NCI-H69 (cell line): ENCODE measurements around the gene SLC25A23.
"Not testable (repeated sequence)": the region's sequence is repeated elsewhere in the genome, so short reads cannot be mapped to it uniquely, and the experiment has no call there.

ENCODE experiments used
- DNase-seq: peaks from one replicate; lab custom pipeline; 2025; lab: John Stamatoyannopoulos, UW

Gene SLC25A23

DNA sequence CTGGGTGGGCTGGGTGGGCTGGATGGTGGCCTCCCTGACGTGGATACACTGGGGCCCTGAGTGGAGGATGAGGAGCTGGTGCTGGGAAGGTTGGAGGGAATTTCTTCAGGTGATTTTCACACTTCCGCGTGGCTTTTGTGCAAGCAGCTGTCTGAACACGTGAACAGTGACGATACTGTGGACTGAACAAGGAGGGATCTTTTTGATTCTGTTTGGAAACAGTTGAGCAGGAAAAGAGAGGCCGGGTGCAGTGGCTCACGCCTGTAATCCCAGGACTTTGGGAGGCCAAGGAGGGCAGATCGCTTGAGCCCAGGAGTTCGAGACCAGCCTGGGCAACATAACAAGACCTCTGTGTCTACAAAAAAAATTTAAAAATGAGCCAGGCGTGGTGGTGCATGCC is 57.5 kb downstream of the SLC25A23 start:
- no peak for DNase-seq

DNA sequence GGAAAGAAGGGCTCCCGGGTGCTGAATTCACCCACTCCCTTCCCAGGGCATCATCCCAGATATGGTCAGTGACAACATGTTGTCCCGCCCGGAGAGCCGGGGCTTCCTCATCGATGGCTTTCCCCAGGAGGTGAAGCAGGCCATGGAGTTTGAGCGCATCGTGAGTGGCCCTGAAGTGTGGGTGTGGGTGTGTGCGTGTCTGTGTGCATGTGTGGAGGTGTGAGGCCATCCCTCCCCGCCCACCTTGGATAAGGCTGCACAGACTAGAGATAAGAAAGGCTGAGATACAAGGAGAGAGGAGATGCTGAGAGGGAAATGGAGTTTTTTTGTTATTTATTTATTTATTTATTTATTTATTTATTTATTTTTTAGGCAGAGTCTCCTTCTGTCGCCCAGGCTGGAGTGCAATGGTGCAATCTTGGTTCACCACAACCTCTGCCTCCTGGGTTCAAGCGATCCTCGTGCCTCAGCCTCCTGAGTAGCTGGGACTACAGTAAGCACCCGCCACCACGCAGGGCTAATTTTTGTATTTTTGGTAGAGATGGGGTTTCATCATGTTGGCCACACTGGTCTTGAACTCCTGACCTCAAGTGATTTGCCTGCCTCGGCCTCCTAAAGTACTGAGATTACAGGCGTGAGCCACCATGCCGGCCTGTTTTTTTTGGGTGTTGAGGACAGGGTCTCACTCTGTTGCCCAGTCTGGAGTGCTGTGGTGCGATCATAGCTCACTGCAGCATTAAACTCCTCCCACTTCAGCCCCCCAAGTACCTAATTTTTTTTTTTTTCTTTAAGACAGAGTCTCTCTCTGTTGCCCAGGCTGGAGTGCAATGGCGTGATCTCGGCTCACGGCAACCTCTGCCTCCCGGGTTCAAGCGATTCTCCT is 59.3 kb downstream of the SLC25A23 start:
- DNase-seq = not testable (repeated sequence)

DNA sequence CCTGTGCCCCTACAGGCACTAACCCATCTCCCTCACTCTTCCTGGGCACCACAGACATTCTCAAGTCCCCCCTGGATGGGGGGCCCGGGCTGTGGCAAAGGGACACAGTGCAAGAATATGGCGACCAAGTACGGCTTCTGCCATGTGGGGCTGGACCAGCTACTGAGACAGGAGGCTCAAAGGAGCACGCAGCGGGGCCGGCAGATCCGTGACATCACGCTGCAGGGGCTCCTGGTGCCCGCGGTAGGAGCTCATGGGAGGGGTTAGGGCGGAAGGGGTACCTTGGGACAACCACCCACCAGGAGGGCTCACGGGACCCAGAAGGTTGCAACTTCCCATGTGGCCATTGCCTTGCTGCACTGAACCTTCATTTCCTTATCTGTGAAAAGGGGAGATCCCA is 63.3 kb downstream of the SLC25A23 start:
- no peak for DNase-seq

DNA sequence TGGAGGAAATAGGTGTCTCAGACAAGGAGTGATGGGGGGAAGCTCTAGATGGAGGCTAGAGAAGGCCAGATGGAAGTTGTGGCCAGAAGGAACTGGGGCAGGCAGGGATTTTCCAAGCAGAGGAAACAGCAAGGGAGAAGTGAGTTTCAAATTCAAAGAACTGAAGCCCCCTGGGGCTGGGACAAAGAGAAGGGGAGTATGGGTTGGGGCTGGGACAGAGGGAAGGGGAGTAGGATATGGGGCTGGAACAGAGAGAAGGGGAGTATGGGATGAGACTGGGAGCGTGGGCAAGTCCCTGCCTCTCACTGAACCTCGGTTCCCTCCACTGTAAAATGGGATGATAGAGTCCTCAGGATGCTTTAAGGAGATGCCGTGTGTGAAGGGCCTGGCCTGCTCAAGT is 64.8 kb downstream of the SLC25A23 start:
- DNase-seq = no peak

DNA sequence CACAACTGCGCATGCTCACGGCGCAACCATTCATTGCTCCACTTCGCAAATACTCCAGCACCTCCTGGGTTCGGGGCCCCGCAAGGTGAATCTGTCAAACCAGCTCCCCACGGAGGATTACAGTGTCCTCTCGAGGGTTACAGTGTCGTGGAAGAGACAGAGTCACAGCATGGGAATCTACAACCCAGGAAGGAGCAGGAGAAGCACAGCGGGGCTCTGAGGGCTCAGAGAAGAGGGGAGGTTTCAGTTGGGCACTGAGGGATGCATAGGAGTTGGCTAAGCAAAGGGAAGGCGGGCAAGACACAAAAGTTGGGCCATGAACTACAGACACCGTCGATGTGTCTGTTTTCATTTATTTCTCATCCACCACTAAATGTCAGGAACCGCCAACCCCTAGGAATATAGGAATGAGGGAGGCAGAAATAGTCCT is 65.6 kb downstream of the SLC25A23 start:
- no peak for DNase-seq

DNA sequence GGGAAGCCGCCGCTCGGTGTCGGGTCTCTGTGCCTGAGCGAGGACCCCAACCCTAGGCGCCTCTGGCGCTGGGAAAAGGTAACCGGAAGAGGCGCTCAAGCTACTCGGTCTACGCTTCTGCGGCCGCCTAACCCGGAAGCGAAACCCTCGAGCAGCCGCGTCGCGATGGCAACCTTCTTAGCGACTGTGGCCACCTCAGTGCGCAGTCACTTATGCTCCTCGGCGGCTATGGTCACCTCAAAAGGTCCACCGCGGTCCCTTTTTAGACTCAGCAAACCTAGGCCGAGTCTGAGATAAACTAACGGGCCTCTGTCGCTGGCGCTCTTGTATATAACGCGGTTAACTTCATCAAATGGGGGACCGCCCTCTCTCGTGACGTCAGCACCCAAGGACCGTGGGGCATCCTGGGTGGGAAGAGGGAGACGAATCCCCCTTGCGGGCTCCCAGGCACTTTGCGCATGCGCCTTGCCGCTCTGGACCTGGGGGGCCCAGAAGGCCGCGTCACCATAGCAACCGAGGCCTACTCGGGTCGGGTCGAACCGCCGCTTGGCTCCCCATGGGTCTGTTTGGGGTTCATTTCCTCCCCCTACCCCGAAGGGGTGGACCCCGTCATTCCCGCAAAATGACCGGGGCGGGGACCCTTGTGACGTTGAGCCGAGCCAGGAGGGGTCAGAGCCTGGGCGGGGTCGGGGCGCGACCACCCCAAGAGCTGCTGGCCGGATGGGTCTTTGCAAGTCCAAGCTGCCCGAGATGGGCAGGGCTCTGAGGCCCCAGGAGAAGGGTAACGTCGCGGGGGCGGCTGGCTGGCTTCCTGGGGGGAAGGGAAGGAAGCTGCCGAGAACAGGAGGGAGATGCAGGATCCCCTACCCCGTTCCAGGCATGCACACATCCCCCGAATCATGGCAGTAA is 66.3 kb downstream of the SLC25A23 start, which contains the start of gene GTF2F1:
GTF2F1 (minus strand) TSS at position 91 of the 909 bp plus-strand sequence. CDS start 169 bp downstream, outside the sequence.
- DNase-seq = peak; percentile 98

DNA sequence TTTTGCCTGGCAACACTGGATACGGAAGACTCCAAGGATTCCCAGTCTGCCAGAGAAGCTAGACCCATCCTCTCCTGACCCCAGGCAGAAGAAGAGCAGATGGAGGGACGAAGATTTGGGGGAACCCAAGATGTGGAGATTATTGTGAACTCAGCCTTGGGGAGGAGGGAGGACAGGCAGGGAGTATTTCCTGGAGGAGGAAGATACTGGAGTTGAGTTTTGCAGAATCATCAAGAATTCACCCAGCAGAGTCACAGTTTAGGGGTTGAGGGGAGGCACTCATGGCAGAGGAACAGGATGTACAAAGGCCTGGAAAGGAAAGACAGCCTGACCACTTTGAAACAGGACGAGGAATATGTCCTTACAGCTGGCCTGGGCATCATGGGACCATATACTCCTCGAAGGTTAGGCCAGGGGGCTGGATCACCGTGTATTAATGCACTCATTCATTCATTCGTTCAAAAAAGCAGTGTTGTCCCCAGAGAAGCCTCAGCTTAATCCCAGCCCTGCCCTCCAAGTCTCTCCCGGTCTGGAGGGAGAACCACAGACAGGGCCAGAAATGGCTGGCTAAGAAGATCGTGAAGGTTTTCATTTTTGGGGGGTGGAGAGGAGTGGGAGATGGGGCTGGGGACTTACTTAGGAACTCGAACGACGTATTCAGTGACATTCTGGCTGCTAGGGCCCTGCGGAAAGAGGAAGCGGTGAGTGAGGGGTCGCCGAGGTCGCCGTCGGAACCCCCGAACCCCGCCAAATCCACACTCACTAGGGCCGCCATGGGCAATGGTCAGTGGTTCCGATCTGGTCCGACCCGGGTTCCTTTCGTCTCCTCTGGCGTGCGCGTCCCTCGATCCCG is 67.1 kb downstream of the SLC25A23 start:
- no peak for DNase-seq
